A549 (cell line): Measurements from ENCODE around the gene WBP1L. TPM values are rescaled to one million over a fixed set of nuclear protein-coding genes. Genes with fewer than 3 reads are reported as not detected.

Source experiments
- ATAC-seq, 2 experiments: fragments of 200-7000 bp in 1 of 2; fragments of >200 bp in 1 of 2; cut with Nextera tagmentation in 1 of 2; cut with Tn5 transposase in 1 of 2; 3 replicates each; pipeline versions ENCODE4 v1.8.0 to v1.9.1; 2018 to 2020; ENCODE audit warnings: mild to moderate bottlenecking in 1 of 2, moderate library complexity in 1 of 2
- CTCF ChIA-PET: fragments of 300-600 bp; sonication (Branson Sonifier 250); formaldehyde crosslinking; extraction: SDS; loops from one replicate; lab custom pipeline; 2021; ENCODE audit warnings: antibody characterized with exemption, inconsistent platforms; lab: Yijun Ruan, JAX
- POLR2A ChIA-PET: fragments of 350-600 bp; formaldehyde crosslinking; extraction: SDS; loops from one replicate; lab custom pipeline; 2021; ENCODE audit warnings: antibody characterized with exemption, inconsistent platforms; lab: Yijun Ruan, JAX
- DNase-seq, 2 experiments: peaks; one replicate each; pipeline versions ENCODE4 v3.0.0 to v3.0.0-alpha.2; 2011 to 2016; ENCODE audit warnings: low read depth in 1 of 2, low spot score in 1 of 2
- FAIRE-seq: peaks from 2 replicates; lab custom pipeline; 2011; peaks lifted over from hg19 to GRCh38; lab: Jason Lieb, UNC
- H3K27ac ChIP-seq, 2 experiments: fragments of >200 bp; sonication (Bioruptor Twin); formaldehyde crosslinking; 3 replicates each; pipeline ENCODE4 v1.5.1; 2016 to 2017
- H3K4me1 ChIP-seq: fragments of >200 bp; sonication (Bioruptor Twin); formaldehyde crosslinking; 3 replicates; pipeline ENCODE4 v1.6.1; 2016
- H3K4me2 ChIP-seq: fragments of >200 bp; sonication (Bioruptor Twin); formaldehyde crosslinking; 3 replicates; pipeline ENCODE4 v1.6.1; 2016
- H3K4me3 ChIP-seq: fragments of >200 bp; sonication (Bioruptor Twin); formaldehyde crosslinking; 3 replicates; pipeline ENCODE4 v1.5.1; 2016
- H3K9me3 ChIP-seq: fragments of >200 bp; sonication (Bioruptor Twin); formaldehyde crosslinking; 3 replicates; pipeline ENCODE4 v1.6.1; 2016
- ATOH8 ChIP-seq: fragments of 250-450 bp; sonication (Bioruptor Pico); IDR thresholded peaks from 2 replicates; pipeline ENCODE4 v1.5.0; 2020; ENCODE audit warnings: low read depth, mild to moderate bottlenecking, moderate library complexity
- BCL3 ChIP-seq: fragments of >200 bp; sonication (Bioruptor Twin); formaldehyde crosslinking; IDR thresholded peaks from 3 replicates; pipeline ENCODE4 v1.6.1; 2016
- CEBPB ChIP-seq, 2 experiments: fragments of >200 bp in 1 of 2; sonication (Bioruptor Twin) in 1 of 2; formaldehyde crosslinking in 1 of 2; IDR thresholded peaks; 2 replicates each; pipeline ENCODE4 v1.6.1; 2012 to 2016
- CHD2 ChIP-seq: fragments of 150-350 bp; IDR thresholded peaks from 2 replicates; pipeline ENCODE4 v1.6.1; 2014; ENCODE audit warnings: low read length; ENCODE audit not compliant: partially characterized antibody
- EHMT2 ChIP-seq: fragments of 200-600 bp; sonication (generic); IDR thresholded peaks from 2 replicates; pipeline ENCODE4 v1.6.1; 2016; ENCODE audit warnings: antibody characterized with exemption, low read depth, mild to moderate bottlenecking, moderate library complexity
- EP300 ChIP-seq, 2 experiments: fragments of >200 bp; sonication (Bioruptor Twin); formaldehyde crosslinking; IDR thresholded peaks; 2 replicates in 1 of 2; 3 replicates in 1 of 2; pipeline ENCODE4 v1.6.1; 2016 to 2017
- ESRRA ChIP-seq: fragments of 150-350 bp; IDR thresholded peaks from 2 replicates; pipeline ENCODE4 v1.6.1; 2014; ENCODE audit warnings: mild to moderate bottlenecking, low read length, borderline replicate concordance
- FOSB ChIP-seq: fragments of 250-450 bp; sonication (Bioruptor Pico); IDR thresholded peaks from 2 replicates; pipeline ENCODE4 v1.5.0; 2020; ENCODE audit warnings: mild to moderate bottlenecking, moderate library complexity
- FOXS1 ChIP-seq: fragments of 250-450 bp; sonication (Bioruptor Pico); IDR thresholded peaks from 2 replicates; pipeline ENCODE4 v1.5.0; 2020; ENCODE audit warnings: mild to moderate bottlenecking, moderate library complexity
- GATA3 ChIP-seq: IDR thresholded peaks from 2 replicates; pipeline ENCODE4 v1.6.1; 2012; ENCODE audit warnings: borderline replicate concordance
- HDAC2 ChIP-seq: fragments of 200-600 bp; sonication (generic); IDR thresholded peaks from 2 replicates; pipeline ENCODE4 v1.6.1; 2016
- HOXB13 ChIP-seq: fragments of 250-450 bp; sonication (Bioruptor Pico); IDR thresholded peaks from 2 replicates; pipeline ENCODE4 v1.5.0; 2020; ENCODE audit warnings: low read depth, mild to moderate bottlenecking, moderate library complexity
- HOXB5 ChIP-seq: fragments of 250-450 bp; sonication (Bioruptor Pico); IDR thresholded peaks from 2 replicates; pipeline ENCODE4 v1.5.0; 2020; ENCODE audit warnings: mild to moderate bottlenecking, moderate library complexity
- JUN ChIP-seq, 2 experiments: fragments of >200 bp; sonication (Bioruptor Twin); formaldehyde crosslinking; IDR thresholded peaks; 2 replicates in 1 of 2; 3 replicates in 1 of 2; pipeline ENCODE4 v1.6.1; 2016 to 2017
- KDM5A ChIP-seq: fragments of 200-600 bp; sonication (generic); IDR thresholded peaks from 2 replicates; pipeline ENCODE4 v1.6.1; 2016; ENCODE audit warnings: antibody characterized with exemption, mild to moderate bottlenecking
- PHF8 ChIP-seq: fragments of 200-600 bp; sonication (generic); IDR thresholded peaks from 2 replicates; pipeline ENCODE4 v1.6.1; 2016; ENCODE audit warnings: low read depth, mild to moderate bottlenecking, antibody characterized with exemption, moderate library complexity, borderline replicate concordance
- POLR2A ChIP-seq: IDR thresholded peaks from 2 replicates; pipeline ENCODE4 v1.6.1; 2012; ENCODE audit warnings: mild to moderate bottlenecking, low read length
- RARB ChIP-seq: fragments of 250-450 bp; sonication (Bioruptor Pico); IDR thresholded peaks from 2 replicates; pipeline ENCODE4 v1.8.0; 2021; ENCODE audit warnings: mild to moderate bottlenecking, moderate library complexity
- REST ChIP-seq: fragments of 200-600 bp; sonication (generic); IDR thresholded peaks from 2 replicates; pipeline ENCODE4 v1.6.1; 2016; ENCODE audit warnings: antibody characterized with exemption, mild to moderate bottlenecking, moderate library complexity
- RNF2 ChIP-seq: fragments of 200-600 bp; sonication (generic); IDR thresholded peaks from 2 replicates; pipeline ENCODE4 v1.6.1; 2016; ENCODE audit warnings: low read depth, mild to moderate bottlenecking, antibody characterized with exemption, moderate library complexity, borderline replicate concordance
- SREBF2 ChIP-seq: fragments of 450-650 bp; IDR thresholded peaks from 2 replicates; pipeline ENCODE4 v1.6.1; 2014; ENCODE audit warnings: mild to moderate bottlenecking, moderate library complexity
- TFCP2L1 ChIP-seq: fragments of 250-450 bp; sonication (Bioruptor Pico); IDR thresholded peaks from 2 replicates; pipeline ENCODE4 v1.5.0; 2021; ENCODE audit warnings: mild to moderate bottlenecking
- ZC3H11A ChIP-seq: fragments of 450-650 bp; IDR thresholded peaks from 2 replicates; pipeline ENCODE4 v1.6.1; 2014; ENCODE audit warnings: antibody characterized with exemption, mild to moderate bottlenecking
- ZNF302 ChIP-seq: fragments of 250-450 bp; sonication (Bioruptor Pico); IDR thresholded peaks from 2 replicates; pipeline ENCODE4 v1.9.0; 2021; ENCODE audit warnings: inconsistent platforms, mild to moderate bottlenecking, moderate library complexity
- WGBS: methylation state at CpG from one replicate; pipeline ENCODE4 v1.1.6; 2017; ENCODE audit errors: missing lambda C conversion rate; 5-methylcytosine and 5-hydroxymethylcytosine counted together
- polyA plus RNA-seq, 4 experiments: library from polyadenylated mRNA; depleted of rRNA in 3 of 4; stranded (reverse); fragments of >200 nt; fragmentation: RNase III in 1 of 4; extraction: RNeasy Plus Mini Kit Qiagen cat#74134 plus additional on column Dnase treatment in 1 of 4; gene quantifications; 2 replicates in 3 of 4; 3 replicates in 1 of 4; pipeline ENCODE4 v1.2.3, GENCODE V29; 2011 to 2017

Gene WBP1L
- polyA plus RNA-seq, 2 of the 4 experiments (the other 2 are of a cell fraction), result 19.8 to 23.5 TPM

- POLR2A ChIA-PET, result no interaction called here
- ATAC-seq, result no peak
- Histone ChIP-seq H3K4me1 (no peaks in the 10 kb centered on the region), H3K4me2 (no peak overlapping the region), H3K9me3 (no peaks in the 10 kb centered on the region), H3K4me3 (no peak overlapping the region), H3K27ac (no peak overlapping the region)
- no peak for FAIRE-seq
- no peak for DNase-seq
- CTCF ChIA-PET, result interaction anchor here (0.6 to 1.6 kb wide), 5 partner anchors 9 to 96 kb away, joined by 3 to 5 read pairs (median 4); no protein-coding TSS in a partner anchor
- whole genome bisulfite sequencing, result 82% methylated on average over 9 of the region's 9 CpGs
- no peak for TF ChIP-seq RNF2
- TF ChIP-seq, all 56 proteins: peak for 0
Observed at GRCh38 chr10:102812231-102812876, 68.6 kb downstream of the WBP1L start.

GRCh38 chr10:102813017-102813541 lies 69.3 kb downstream of the WBP1L start:
- no peak overlapping the region for H3K4me3 ChIP-seq
- no peak overlapping the region for H3K27ac ChIP-seq
- ChIA-PET CTCF (interaction anchor here (1.1 to 1.6 kb wide), 3 partner anchors 8 to 89 kb away, joined by 3 to 5 read pairs (median 4); no protein-coding TSS in a partner anchor), POLR2A (no interaction called here)
- no peak overlapping the region for H3K4me2 ChIP-seq
- ATAC-seq (no peak), DNase-seq (no peak), FAIRE-seq (no peak)
- 89% methylated on average over 11 of the region's 17 CpGs for WGBS
- H3K4me1 ChIP-seq, result no peaks in the 10 kb centered on the region
- no peak for TF ChIP-seq GATA3
- TF ChIP-seq HDAC2, result no peak
- no peak for TF ChIP-seq EHMT2
- TF ChIP-seq ZC3H11A, result no peak
- no peak for TF ChIP-seq JUN (IDR thresholded peaks at IDR 0.05)
- no peak for TF ChIP-seq REST
- TF ChIP-seq HOXB5 (CRISPR knock-in tag), result no peak
- TF ChIP-seq CHD2, result no peak
- TF ChIP-seq PHF8, result no peak
- no peak for TF ChIP-seq EP300 (IDR thresholded peaks at IDR 0.05)
- H3K9me3 ChIP-seq, result no peaks in the 10 kb centered on the region

GRCh38 chr10:102813734-102814452 lies 70.1 kb downstream of the WBP1L start:
- H3K4me1 ChIP-seq, result no peaks in the 10 kb centered on the region
- H3K27ac ChIP-seq, result no peak overlapping the region
- DNase-seq (no peak), FAIRE-seq (no peak), ATAC-seq (no peak)
- ChIA-PET POLR2A (no interaction called here), CTCF (interaction anchor here (1.3 to 1.6 kb wide), 2 partner anchors 7 to 61 kb away, joined by 3 to 5 read pairs; no protein-coding TSS in a partner anchor)
- no peak overlapping the region for H3K4me2 ChIP-seq
- no peak overlapping the region for H3K4me3 ChIP-seq
- 84% methylated on average over 16 of the region's 16 CpGs for WGBS
- H3K9me3 ChIP-seq, result no peaks in the 10 kb centered on the region
- no peak for TF ChIP-seq ZNF302 (CRISPR knock-in tag)
- no peak for TF ChIP-seq SREBF2
- TF ChIP-seq HOXB13, result no peak
- TF ChIP-seq RARB (CRISPR knock-in tag), result no peak
- TF ChIP-seq ESRRA, result no peak
- no peak for TF ChIP-seq FOXS1
- TF ChIP-seq BCL3, result no peak
- TF ChIP-seq PHF8, result no peak
- TF ChIP-seq KDM5A, result no peak
- no peak for TF ChIP-seq ATOH8 (CRISPR knock-in tag)
- no peak for TF ChIP-seq CEBPB (IDR thresholded peaks at IDR 0.05)
- TF ChIP-seq POLR2A, result no peak
- TF ChIP-seq JUN (IDR thresholded peaks at IDR 0.05), result no peak
- no peak for TF ChIP-seq TFCP2L1 (CRISPR knock-in tag)
- no peak for TF ChIP-seq FOSB (CRISPR knock-in tag)
